Kidney (tissue), 14 donors: ENCODE measurements around the gene SLC9A3. TPM values are rescaled to one million over a fixed set of nuclear protein-coding genes. Genes with fewer than 3 reads are reported as not detected.

Experiments
- DNase-seq, 5 donors: peaks; one replicate each; pipeline ENCODE4 v3.0.0-alpha.2; 2013 to 2020
- FAIRE-seq: peaks from 2 replicates; lab custom pipeline; 2012; peaks lifted over from hg19 to GRCh38; lab: Jason Lieb, UNC
- H3K27ac ChIP-seq, 2 donors: one replicate each; pipeline ENCODE4 v1.7.0; 2013; ENCODE audit warnings: low read depth in 2 of 2, low read length in 2 of 2, inconsistent platforms in 1 of 2
- H3K27me3 ChIP-seq: one replicate; pipeline ENCODE4 v1.7.1; 2013; ENCODE audit warnings: low read length, inconsistent platforms; ENCODE audit not compliant: control insufficient read depth, insufficient read depth
- H3K36me3 ChIP-seq, 3 donors: one replicate each; pipeline versions ENCODE4 v1.7.0 to v1.7.1; 2013; ENCODE audit warnings: low read length in 3 of 3, control low read depth in 1 of 3, inconsistent platforms in 1 of 3; ENCODE audit not compliant: insufficient read depth in 3 of 3, control insufficient read depth in 2 of 3
- H3K4me1 ChIP-seq, 3 donors: one replicate each; pipeline versions ENCODE4 v1.7.0 to v1.7.1; 2013; ENCODE audit warnings: low read length in 3 of 3, inconsistent platforms in 1 of 3, low read depth in 1 of 3; ENCODE audit not compliant: control insufficient read depth in 2 of 3, insufficient read depth in 2 of 3
- H3K4me3 ChIP-seq, 3 donors: one replicate each; pipeline versions ENCODE4 v1.7.0 to v1.8.1; 2013; ENCODE audit warnings: low read length in 3 of 3, control low read depth in 1 of 3, inconsistent platforms in 1 of 3
- H3K9ac ChIP-seq, 3 donors: one replicate each; pipeline versions ENCODE4 v1.7.0 to v1.7.1; 2013; ENCODE audit warnings: low read length in 3 of 3, control low read depth in 1 of 3, inconsistent platforms in 1 of 3
- H3K9me3 ChIP-seq, 3 donors: one replicate each; pipeline versions ENCODE4 v1.7.0 to v1.7.1; 2013; ENCODE audit warnings: low read length in 3 of 3, control low read depth in 1 of 3, inconsistent platforms in 1 of 3; ENCODE audit not compliant: control insufficient read depth in 2 of 3, insufficient read depth in 1 of 3
- CTCF ChIP-seq: IDR thresholded peaks from 3 replicates; pipeline ENCODE4 v1.5.1; 2012; ENCODE audit warnings: mild to moderate bottlenecking, moderate library complexity, borderline replicate concordance; ENCODE audit not compliant: insufficient read depth; ENCODE audit errors: extremely low read depth
- intact Hi-C: fragments of 100-400 bp; cut with DNase I; formaldehyde crosslinking; loops from one replicate; pipeline ENCODE4 v1.11.1; 2022
- polyA plus RNA-seq: library from polyadenylated mRNA; stranded (reverse); fragments of 350-450 nt; fragmentation: Illumina TruSeq; extraction: RNeasy Lipid Tissue Mini Kit (QIAGEN cat#74804); gene quantifications from one replicate; pipeline ENCODE4 v1.2.3, GENCODE V29; 2014; ENCODE audit warnings: low read depth, low replicate concordance; ENCODE audit not compliant: insufficient read depth
- total RNA-seq: library from RNA; stranded (reverse); fragmentation: NEBNext Ultra II Directional; extraction: Animal tissue kit (Norgen Biotek cat#: 25700); gene quantifications from one replicate; pipeline ENCODE4 v1.2.1, GENCODE V29; 2021
- donor health status: control.
- donor health status: control.
- donor health status: control.
- donor health status: control.
- donor health status: control.
- donor health status: DM: yes; HTN: yes; CAD: no.
- donor health status: Normal renal cell carcinoma (clear cell type).

The SLC9A3 gene
- total and polyA plus RNA-seq, 2 donors from 2014 or later: 10.5 to 36.9 TPM

GRCh38 chr5:504326-505154 is 19.7 kb downstream of the SLC9A3 start:
- H3K9me3 ChIP-seq: no peaks in the 10 kb centered on the region
- intact Hi-C loops: no loop called here
- FAIRE-seq: no peak
- H3K36me3 ChIP-seq: no peaks in the 10 kb centered on the region
- no peaks in the 10 kb centered on the region for H3K27me3 ChIP-seq
- peaks cover 0 to 20% (median 6%) of the 10 kb centered on the region in 3 donors for H3K4me1 ChIP-seq
- no peak overlapping the region for H3K9ac ChIP-seq
- no peak for TF ChIP-seq CTCF
- DNase-seq: no peak
- no peak overlapping the region for H3K4me3 ChIP-seq
- H3K27ac ChIP-seq: no peak overlapping the region

- H3K4me3 ChIP-seq: peak overlapping the region in 1 of 3 donors; percentile 6
Measured at GRCh38 chr5:502325-503079, 21.7 kb downstream of the SLC9A3 start.

GRCh38 chr5:501831-502184 is 22.4 kb downstream of the SLC9A3 start:
- TF ChIP-seq CTCF: no peak
- peak in 2 of 5 donors; percentile 56 to 72 for DNase-seq
- Histone ChIP-seq H3K36me3 (no peaks in the 10 kb centered on the region), H3K27ac (peak overlapping the region; percentile 72 to 87), H3K4me1 (peaks cover 0 to 23% (median 6%) of the 10 kb centered on the region in 3 donors), H3K9ac (peak overlapping the region in 1 of 3 donors; percentile 65), H3K4me3 (peak overlapping the region in 1 of 3 donors; percentile 41), H3K9me3 (no peaks in the 10 kb centered on the region), H3K27me3 (no peaks in the 10 kb centered on the region)
- no peak for FAIRE-seq
- intact Hi-C loops: no loop called here

More at GRCh38 chr5:502325-503079, 21.7 kb downstream of the SLC9A3 start:
- H3K27me3 ChIP-seq: no peaks in the 10 kb centered on the region
- peaks cover 0 to 23% (median 6%) of the 10 kb centered on the region in 3 donors for H3K4me1 ChIP-seq
- DNase-seq (no peak), FAIRE-seq (no peak)
- TF ChIP-seq CTCF: no peak
- no peaks in the 10 kb centered on the region for H3K9me3 ChIP-seq
- intact Hi-C loops: no loop called here
- H3K9ac ChIP-seq: peak overlapping the region in 1 of 3 donors; percentile 9
- H3K36me3 ChIP-seq: no peaks in the 10 kb centered on the region
- peak overlapping the region; percentile 72 to 87 for H3K27ac ChIP-seq
